ENCODE results near the gene FEM1B. TPM values are rescaled to one million over a fixed set of nuclear protein-coding genes. Genes with fewer than 3 reads are reported as not detected.

Gene FEM1B
- total and polyA plus RNA-seq, 12 donors: 10.5 to 101 (median 66.9) TPM

GRCh38 chr15:68318931-68319909, 41.7 kb downstream of the FEM1B start:
- intact Hi-C loops (cut with DNase I): no loop called here
- 90 to 92% methylated on average over 18 of the region's 18 CpGs for WGBS, 2 donors
- Histone ChIP-seq H3K27ac (no peak overlapping the region), H3K4me3 (no peak overlapping the region), H3K36me3 (peaks cover 0 to 28% (median 0%) of the 10 kb centered on the region in 9 donors), H3K9me3 (no peaks in the 10 kb centered on the region), H3K4me1 (peaks cover 0 to 19% (median 13%) of the 10 kb centered on the region in 9 donors), H3K27me3 (no peaks in the 10 kb centered on the region)
- no peak for ATAC-seq
- no peak for DNase-seq
- TF ChIP-seq, protein P1, sequence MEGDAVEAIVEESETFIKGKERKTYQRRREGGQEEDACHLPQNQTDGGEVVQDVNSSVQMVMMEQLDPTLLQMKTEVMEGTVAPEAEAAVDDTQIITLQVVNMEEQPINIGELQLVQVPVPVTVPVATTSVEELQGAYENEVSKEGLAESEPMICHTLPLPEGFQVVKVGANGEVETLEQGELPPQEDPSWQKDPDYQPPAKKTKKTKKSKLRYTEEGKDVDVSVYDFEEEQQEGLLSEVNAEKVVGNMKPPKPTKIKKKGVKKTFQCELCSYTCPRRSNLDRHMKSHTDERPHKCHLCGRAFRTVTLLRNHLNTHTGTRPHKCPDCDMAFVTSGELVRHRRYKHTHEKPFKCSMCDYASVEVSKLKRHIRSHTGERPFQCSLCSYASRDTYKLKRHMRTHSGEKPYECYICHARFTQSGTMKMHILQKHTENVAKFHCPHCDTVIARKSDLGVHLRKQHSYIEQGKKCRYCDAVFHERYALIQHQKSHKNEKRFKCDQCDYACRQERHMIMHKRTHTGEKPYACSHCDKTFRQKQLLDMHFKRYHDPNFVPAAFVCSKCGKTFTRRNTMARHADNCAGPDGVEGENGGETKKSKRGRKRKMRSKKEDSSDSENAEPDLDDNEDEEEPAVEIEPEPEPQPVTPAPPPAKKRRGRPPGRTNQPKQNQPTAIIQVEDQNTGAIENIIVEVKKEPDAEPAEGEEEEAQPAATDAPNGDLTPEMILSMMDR (IDR thresholded peaks at IDR 0.05): no peak

GRCh38 chr15:68319997-68320396, 42.5 kb downstream of the FEM1B start:
- 98 to 99% methylated on average over 12 of the region's 12 CpGs for WGBS, 2 donors
- Histone ChIP-seq H3K36me3 (peaks cover 0 to 25% (median 0%) of the 10 kb centered on the region in 9 donors), H3K4me3 (no peak overlapping the region), H3K27me3 (no peaks in the 10 kb centered on the region), H3K9me3 (no peaks in the 10 kb centered on the region), H3K27ac (no peak overlapping the region), H3K4me1 (peaks cover 0 to 19% (median 13%) of the 10 kb centered on the region in 9 donors)
- TF ChIP-seq, protein P1 (IDR thresholded peaks at IDR 0.05): no peak
- DNase-seq (no peak), ATAC-seq (no peak)
- intact Hi-C loops (cut with DNase I): loop anchor here in 2 of 10 donors (5.0 to 10.0 kb wide), 2 partner anchors 42 to 1715 kb away; no protein-coding TSS in a partner anchor

- no peaks in the 10 kb centered on the region for H3K9me3 ChIP-seq
- WGBS, 2 donors: 83 to 88% methylated on average over 7 of the region's 7 CpGs
- no peak for DNase-seq
These were observed 43.7 kb downstream of the FEM1B start for GRCh38 chr15:68321229-68321628.

GRCh38 chr15:68322796-68323195, 45.3 kb downstream of the FEM1B start:
- Histone ChIP-seq H3K4me1 (peaks cover 0 to 8% (median 0%) of the 10 kb centered on the region in 9 donors), H3K4me3 (no peak overlapping the region), H3K27me3 (no peaks in the 10 kb centered on the region), H3K9me3 (no peaks in the 10 kb centered on the region), H3K27ac (no peak overlapping the region), H3K36me3 (peaks cover 0 to 19% (median 0%) of the 10 kb centered on the region in 9 donors)
- intact Hi-C loops (cut with DNase I): loop anchor here in 2 of 10 donors (5.0 to 10.0 kb wide), 2 partner anchors 40 to 1712 kb away; no protein-coding TSS in a partner anchor
- WGBS, 2 donors: 80% methylated on average over 9 of the region's 9 CpGs
- TF ChIP-seq, protein P1 (IDR thresholded peaks at IDR 0.05): no peak
- ATAC-seq (no peak), DNase-seq (no peak)

More at GRCh38 chr15:68321229-68321628, 43.7 kb downstream of the FEM1B start:
- intact Hi-C loops (cut with DNase I): loop anchor here in 2 of 10 donors (5.0 to 10.0 kb wide), 2 partner anchors 41 to 1714 kb away; no protein-coding TSS in a partner anchor
- ATAC-seq: no peak
- Histone ChIP-seq H3K27me3 (no peaks in the 10 kb centered on the region), H3K4me1 (peaks cover 0 to 6% (median 3%) of the 10 kb centered on the region in 9 donors), H3K27ac (no peak overlapping the region), H3K36me3 (peaks cover 0 to 25% (median 0%) of the 10 kb centered on the region in 9 donors), H3K4me3 (no peak overlapping the region)
- TF ChIP-seq, protein P1 (IDR thresholded peaks at IDR 0.05): no peak

Measured in heart right ventricle (tissue), 16 donors.